ENCODE measurements around the gene L3MBTL1.

L3MBTL1 gene

DNA sequence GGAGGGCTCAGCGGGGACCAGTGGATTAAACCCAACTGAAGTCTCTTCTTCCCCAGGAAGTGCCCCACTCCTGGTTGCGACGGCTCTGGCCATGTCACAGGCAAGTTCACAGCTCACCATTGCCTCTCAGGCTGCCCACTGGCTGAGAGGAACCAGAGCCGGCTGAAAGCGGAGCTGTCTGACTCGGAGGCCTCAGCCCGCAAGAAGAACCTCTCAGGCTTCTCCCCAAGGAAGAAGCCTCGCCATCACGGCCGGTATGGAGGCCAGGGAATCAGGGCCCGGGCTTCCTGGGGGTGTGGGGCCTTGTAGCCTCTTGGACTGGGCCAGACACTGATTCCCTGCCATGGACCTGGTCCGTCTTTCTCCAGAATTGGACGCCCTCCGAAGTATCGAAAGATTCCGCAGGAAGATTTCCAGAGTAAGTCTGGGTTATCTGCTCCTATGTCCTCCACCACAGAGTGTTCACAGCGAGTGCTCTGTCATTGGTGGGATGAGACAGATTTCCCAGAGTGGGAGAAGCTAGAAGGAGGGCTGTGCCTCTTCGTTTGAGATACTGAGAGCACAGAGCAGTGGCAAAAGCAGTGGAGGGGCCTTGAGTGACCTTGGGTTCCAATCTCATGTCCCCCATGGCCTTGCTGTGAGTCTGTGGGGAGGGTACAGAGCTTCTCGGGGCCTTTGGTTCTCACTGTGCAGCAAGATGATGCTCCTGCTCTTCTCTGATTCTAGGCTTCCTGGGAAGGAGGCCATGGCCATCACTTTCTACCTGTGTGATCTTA, 28.7 kb downstream of the L3MBTL1 start:
- DNase-seq = no peak

GRCh38 chr20:43536817-43537440, 29.4 kb downstream of the L3MBTL1 start:
- no peak for DNase-seq

DNA sequence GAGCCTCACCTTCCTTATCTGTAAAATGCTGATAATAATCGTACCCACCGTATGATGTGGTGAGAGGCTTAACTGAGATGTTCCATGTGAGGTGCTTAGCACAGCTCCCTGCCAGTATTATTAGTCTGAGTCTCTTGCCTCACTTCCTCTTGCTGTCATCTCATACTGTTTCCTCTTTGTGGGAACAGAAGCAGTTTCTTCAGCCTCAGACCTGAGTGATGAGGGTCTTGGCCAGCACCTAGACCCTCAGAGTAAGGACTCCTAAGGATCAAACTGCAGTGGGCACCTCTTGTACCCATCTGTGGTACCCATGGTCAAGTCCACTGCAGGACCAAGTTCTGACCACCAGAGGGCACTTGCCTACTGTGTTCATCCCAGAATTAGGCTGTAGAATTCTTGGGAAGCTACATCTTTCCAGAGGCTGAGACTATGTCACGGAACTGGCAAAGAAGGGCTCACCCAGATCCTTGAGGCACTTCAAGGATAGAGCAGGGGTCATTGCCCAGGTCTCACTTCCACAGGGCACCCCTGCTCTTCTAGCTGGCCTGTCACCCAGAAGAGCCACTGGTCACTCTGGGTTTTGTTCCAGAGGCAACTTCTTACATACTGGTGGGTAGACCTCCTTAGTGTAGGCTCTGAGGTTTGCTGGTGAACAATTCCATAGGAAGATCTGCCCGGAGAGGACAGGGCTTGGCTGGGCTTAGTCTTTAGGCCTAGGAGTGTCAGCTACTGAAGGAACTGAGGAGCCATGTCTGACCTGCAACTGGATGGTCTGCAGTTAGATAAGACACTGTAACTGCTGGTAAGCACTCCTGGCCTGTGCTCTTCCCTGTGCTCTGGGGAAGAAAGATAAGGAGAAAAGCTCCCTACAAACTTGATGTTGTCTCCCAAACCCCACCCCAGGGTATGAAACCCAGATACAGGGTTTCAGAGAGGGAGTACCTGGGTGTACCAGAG, 30.7 kb downstream of the L3MBTL1 start:
- DNase-seq = peak; percentile 67

- DNase-seq = no peak
Observed at GRCh38 chr20:43538878-43539700, 31.6 kb downstream of the L3MBTL1 start.

- no peak for DNase-seq
Observed at GRCh38 chr20:43539975-43540672, 32.6 kb downstream of the L3MBTL1 start.

DNA sequence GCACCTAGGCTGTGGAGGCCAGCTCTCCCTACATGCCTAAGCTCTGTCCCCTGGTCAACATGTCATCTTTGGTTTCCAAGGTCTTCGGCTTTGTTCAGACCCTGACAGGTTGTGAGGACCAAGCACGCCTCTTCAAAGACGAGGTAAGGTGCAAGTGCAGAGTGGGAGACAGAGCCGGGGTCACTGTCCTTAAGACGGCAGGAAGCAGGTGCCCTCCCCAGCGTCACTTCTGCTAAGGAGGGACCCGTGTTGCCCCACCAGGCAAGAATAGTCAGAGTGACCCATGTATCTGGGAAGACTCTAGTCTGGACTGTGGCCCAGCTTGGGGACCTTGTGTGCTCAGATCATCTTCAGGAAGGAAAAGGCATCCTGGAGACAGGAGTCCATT, 33.2 kb downstream of the L3MBTL1 start:
- DNase-seq = no peak

DNA sequence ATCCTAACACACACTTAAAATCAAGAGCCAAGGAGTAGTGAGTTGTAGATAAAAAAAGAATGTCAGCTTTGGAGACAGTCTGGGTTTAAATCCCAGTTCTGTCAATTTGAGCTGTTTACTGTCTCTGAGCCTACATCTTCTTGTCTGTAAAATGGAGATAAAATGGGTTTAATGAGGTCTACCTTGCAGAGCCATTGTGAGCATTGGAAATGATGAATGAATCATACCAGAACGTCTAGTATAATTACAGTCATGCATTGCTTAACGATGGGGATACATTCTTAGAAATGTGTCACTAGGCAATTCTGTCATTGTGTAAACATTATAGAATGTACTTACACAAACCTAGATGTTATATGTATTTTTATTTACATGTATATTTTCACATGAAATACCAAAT, 33.7 kb downstream of the L3MBTL1 start:
- no peak for DNase-seq

- DNase-seq = no peak
Observed at GRCh38 chr20:43542161-43542560, 34.7 kb downstream of the L3MBTL1 start.

- no peak for DNase-seq
Observed at GRCh38 chr20:43542674-43543073, 35.2 kb downstream of the L3MBTL1 start.

- no peak for DNase-seq
Observed at GRCh38 chr20:43543138-43543537, 35.6 kb downstream of the L3MBTL1 start.

DNA sequence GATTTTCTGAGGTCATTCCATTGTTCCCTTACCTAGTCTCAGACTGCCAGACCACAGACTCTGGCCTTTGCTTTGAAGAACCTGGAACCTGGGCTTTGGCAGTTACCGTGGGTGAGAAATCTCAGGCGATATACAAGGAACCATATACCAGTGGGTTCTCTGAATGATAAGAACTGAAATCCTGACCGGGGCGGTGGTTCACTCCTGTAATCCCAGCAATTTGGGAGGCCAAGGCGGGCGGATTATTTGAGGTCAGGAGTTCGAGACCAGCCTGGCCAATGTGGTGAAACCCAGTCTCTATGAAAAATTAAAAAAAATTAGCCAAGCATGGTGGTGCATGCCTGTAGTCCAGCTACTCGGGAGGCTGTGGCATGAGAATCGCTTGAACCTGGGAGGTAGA, 37.0 kb downstream of the L3MBTL1 start:
- no peak for DNase-seq

- DNase-seq = no peak
Observed at GRCh38 chr20:43545837-43546578, 38.5 kb downstream of the L3MBTL1 start.

- no peak for DNase-seq
Observed at GRCh38 chr20:43548273-43548880, 40.9 kb downstream of the L3MBTL1 start.

GRCh38 chr20:43549416-43550065, 42.0 kb downstream of the L3MBTL1 start:
- DNase-seq = no peak

GRCh38 chr20:43550456-43550855, 43.0 kb downstream of the L3MBTL1 start:
- no peak for DNase-seq

DNA sequence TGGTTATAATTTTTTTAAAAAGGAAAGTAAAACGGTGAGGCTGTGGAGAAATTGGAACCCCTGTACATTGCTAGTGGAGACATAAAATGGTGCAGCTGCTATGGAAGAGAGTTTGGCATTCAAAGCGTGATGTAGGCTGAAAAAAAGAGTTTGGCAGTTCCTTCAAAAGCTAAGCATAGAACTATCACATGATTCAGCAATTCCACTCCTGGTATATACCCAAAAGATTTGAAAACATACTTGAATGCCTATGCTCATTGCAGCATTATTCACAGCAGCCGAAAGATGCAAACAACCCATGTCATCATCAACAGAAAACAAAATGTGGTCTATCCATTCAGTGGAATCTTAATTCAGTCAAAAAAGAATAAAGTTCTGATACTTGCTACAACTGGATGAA, 46.9 kb downstream of the L3MBTL1 start:
- no peak for DNase-seq

- no peak for DNase-seq
Observed at GRCh38 chr20:43558412-43559146, 51.1 kb downstream of the L3MBTL1 start, which contains the start of gene SGK2. TSS of gene SGK2 (plus strand) at chr20:43559027. CDS start at chr20:43566496, 7,469 bp downstream.

GRCh38 chr20:43559147-43559987, 51.9 kb downstream of the L3MBTL1 start:
- DNase-seq = no peak

All from retina (tissue), 1 donor.